Coronary artery (tissue), 2 donors: Measurements from ENCODE around the gene TRPV4.

ENCODE experiments used
- DNase-seq: peaks from one replicate; pipeline ENCODE4 v3.0.0-alpha.2; 2017; ENCODE audit warnings: low spot score
- H3K27ac ChIP-seq, 2 donors: fragments of 200-600 bp; sonication (generic); one replicate each; pipeline ENCODE4 v1.5.1; 2016 to 2019
- H3K4me3 ChIP-seq: fragments of 200-600 bp; sonication (generic); 2 replicates; pipeline ENCODE4 v1.5.1; 2016; ENCODE audit warnings: mild to moderate bottlenecking, moderate library complexity
- CTCF ChIP-seq: fragments of 200-600 bp; sonication (generic); IDR thresholded peaks from one replicate; pipeline ENCODE4 v1.5.1; 2019; ENCODE audit warnings: antibody characterized with exemption

The TRPV4 gene

GRCh38 chr12:109833307-109834189 is at the start of gene TRPV4:
TSS of gene TRPV4 (minus strand) at chr12:109833398. CDS start at chr12:109814796, 18,602 bp downstream.
- no peak for TF ChIP-seq CTCF
- H3K27ac ChIP-seq = no peak within 1 kb of the TSS
- no peak for DNase-seq
- peak within 1 kb of the TSS; percentile 74 for H3K4me3 ChIP-seq

GRCh38 chr12:109881752-109882151 is 48.6 kb upstream of the TRPV4 start:
- DNase-seq = no peak
- no peak for TF ChIP-seq CTCF
- H3K27ac ChIP-seq = no peak overlapping the region
- H3K4me3 ChIP-seq = no peak overlapping the region

- peak overlapping the region; percentile 94 for H3K4me3 ChIP-seq
- peak overlapping the region in 1 of 2 donors; percentile 89 for H3K27ac ChIP-seq
- TF ChIP-seq CTCF = no peak
- DNase-seq = no peak
Measured at GRCh38 chr12:109880938-109881337, 47.7 kb upstream of the TRPV4 start.

GRCh38 chr12:109880043-109880931 is 47.1 kb upstream of the TRPV4 start, which contains the start of gene GLTP:
TSS of gene GLTP (minus strand) at chr12:109880541. CDS start at chr12:109880374, 167 bp downstream.
- TF ChIP-seq CTCF = no peak
- peak within 1 kb of the TSS; percentile 94 for H3K4me3 ChIP-seq
- peak within 1 kb of the TSS; percentile 66 to 89 for H3K27ac ChIP-seq
- DNase-seq = peak; percentile 81

- no peak for TF ChIP-seq CTCF
- H3K27ac ChIP-seq = peak overlapping the region; percentile 66 to 89
- no peak for DNase-seq
- H3K4me3 ChIP-seq = peak overlapping the region; percentile 94
Measured at GRCh38 chr12:109879351-109880042, 46.3 kb upstream of the TRPV4 start.

GRCh38 chr12:109878749-109879148 is 45.6 kb upstream of the TRPV4 start:
- Histone ChIP-seq H3K4me3 (peak overlapping the region; percentile 94), H3K27ac (no peak overlapping the region)
- TF ChIP-seq CTCF = no peak

More at GRCh38 chr12:109878749-109879148, 45.6 kb upstream of the TRPV4 start:
- no peak for DNase-seq
